ENCODE data around the gene THSD7A. TPM values are rescaled to one million over a fixed set of nuclear protein-coding genes. Genes with fewer than 3 reads are reported as not detected.

THSD7A gene
- total and polyA plus RNA-seq, 9 of the 15 experiments (the other 6 are each of a cell fraction or from before 2014, with no cell fraction given) = 0.01 to 0.02 TPM; not detected in 7

DNA sequence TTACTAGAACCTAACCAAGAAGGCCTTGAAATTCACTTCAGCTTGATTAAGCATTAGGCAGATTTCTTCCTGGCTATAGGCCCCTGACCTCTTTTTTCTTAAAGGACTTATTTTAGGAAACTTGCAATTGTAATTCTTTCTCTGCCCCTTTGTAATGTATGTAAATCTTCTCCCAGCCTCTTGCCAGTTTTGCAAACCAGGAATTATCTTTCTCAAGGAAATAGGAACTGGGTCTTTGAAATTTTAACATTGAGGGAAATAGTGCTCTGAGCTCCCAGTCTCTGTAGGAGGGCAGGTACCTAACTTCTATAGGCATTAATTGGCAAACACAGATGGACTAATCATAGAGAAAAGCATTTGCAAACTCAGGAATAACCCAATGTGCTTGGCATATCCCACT is 342.7 kb downstream of the THSD7A start:
- ChIA-PET POLR2A (no interaction called here), CTCF (ENCODE audit: low intra/inter-chr PET ratio) (no interaction called here)
- H3K27me3 ChIP-seq (ENCODE audit: control insufficient read depth in 2 of 2, insufficient read depth in 2 of 2, low read length in 2 of 2) = no peaks in the 10 kb centered on the region
- H3K9ac ChIP-seq (ENCODE audit: insufficient read depth in 1 of 2, low read depth in 2 of 2, low read length in 2 of 2) = no peak overlapping the region
- H2AFZ ChIP-seq (ENCODE audit: low read depth, low read length) = no peak overlapping the region
- no peak overlapping the region for H3K27ac ChIP-seq (ENCODE audit: extremely low read depth, low read depth, low read length)
- H3K9me3 ChIP-seq (replicated peaks; ENCODE audit: control insufficient read depth, insufficient read depth, low read depth, low read length) = peaks cover 1% of the 10 kb centered on the region; the same call in 1 of the 2 replicates
- no peaks in the 10 kb centered on the region for H3K36me3 ChIP-seq (ENCODE audit: control insufficient read depth, insufficient read depth, low read length)
- FAIRE-seq = no peak
- no peak overlapping the region for H3K4me2 ChIP-seq (ENCODE audit: insufficient read depth, low read length)
- in situ Hi-C loops (cut with MboI) = no loop called here
- H4K20me1 ChIP-seq (replicated peaks; ENCODE audit: control insufficient read depth, insufficient read depth, low read length) = no peaks in the 10 kb centered on the region
- no peak for TF ChIP-seq ZNF507 (tag; conservative IDR thresholded peaks at IDR 0.05)
- TF ChIP-seq HLTF (IDR thresholded peaks at IDR 0.05) = no peak
- TF ChIP-seq, protein P1, sequence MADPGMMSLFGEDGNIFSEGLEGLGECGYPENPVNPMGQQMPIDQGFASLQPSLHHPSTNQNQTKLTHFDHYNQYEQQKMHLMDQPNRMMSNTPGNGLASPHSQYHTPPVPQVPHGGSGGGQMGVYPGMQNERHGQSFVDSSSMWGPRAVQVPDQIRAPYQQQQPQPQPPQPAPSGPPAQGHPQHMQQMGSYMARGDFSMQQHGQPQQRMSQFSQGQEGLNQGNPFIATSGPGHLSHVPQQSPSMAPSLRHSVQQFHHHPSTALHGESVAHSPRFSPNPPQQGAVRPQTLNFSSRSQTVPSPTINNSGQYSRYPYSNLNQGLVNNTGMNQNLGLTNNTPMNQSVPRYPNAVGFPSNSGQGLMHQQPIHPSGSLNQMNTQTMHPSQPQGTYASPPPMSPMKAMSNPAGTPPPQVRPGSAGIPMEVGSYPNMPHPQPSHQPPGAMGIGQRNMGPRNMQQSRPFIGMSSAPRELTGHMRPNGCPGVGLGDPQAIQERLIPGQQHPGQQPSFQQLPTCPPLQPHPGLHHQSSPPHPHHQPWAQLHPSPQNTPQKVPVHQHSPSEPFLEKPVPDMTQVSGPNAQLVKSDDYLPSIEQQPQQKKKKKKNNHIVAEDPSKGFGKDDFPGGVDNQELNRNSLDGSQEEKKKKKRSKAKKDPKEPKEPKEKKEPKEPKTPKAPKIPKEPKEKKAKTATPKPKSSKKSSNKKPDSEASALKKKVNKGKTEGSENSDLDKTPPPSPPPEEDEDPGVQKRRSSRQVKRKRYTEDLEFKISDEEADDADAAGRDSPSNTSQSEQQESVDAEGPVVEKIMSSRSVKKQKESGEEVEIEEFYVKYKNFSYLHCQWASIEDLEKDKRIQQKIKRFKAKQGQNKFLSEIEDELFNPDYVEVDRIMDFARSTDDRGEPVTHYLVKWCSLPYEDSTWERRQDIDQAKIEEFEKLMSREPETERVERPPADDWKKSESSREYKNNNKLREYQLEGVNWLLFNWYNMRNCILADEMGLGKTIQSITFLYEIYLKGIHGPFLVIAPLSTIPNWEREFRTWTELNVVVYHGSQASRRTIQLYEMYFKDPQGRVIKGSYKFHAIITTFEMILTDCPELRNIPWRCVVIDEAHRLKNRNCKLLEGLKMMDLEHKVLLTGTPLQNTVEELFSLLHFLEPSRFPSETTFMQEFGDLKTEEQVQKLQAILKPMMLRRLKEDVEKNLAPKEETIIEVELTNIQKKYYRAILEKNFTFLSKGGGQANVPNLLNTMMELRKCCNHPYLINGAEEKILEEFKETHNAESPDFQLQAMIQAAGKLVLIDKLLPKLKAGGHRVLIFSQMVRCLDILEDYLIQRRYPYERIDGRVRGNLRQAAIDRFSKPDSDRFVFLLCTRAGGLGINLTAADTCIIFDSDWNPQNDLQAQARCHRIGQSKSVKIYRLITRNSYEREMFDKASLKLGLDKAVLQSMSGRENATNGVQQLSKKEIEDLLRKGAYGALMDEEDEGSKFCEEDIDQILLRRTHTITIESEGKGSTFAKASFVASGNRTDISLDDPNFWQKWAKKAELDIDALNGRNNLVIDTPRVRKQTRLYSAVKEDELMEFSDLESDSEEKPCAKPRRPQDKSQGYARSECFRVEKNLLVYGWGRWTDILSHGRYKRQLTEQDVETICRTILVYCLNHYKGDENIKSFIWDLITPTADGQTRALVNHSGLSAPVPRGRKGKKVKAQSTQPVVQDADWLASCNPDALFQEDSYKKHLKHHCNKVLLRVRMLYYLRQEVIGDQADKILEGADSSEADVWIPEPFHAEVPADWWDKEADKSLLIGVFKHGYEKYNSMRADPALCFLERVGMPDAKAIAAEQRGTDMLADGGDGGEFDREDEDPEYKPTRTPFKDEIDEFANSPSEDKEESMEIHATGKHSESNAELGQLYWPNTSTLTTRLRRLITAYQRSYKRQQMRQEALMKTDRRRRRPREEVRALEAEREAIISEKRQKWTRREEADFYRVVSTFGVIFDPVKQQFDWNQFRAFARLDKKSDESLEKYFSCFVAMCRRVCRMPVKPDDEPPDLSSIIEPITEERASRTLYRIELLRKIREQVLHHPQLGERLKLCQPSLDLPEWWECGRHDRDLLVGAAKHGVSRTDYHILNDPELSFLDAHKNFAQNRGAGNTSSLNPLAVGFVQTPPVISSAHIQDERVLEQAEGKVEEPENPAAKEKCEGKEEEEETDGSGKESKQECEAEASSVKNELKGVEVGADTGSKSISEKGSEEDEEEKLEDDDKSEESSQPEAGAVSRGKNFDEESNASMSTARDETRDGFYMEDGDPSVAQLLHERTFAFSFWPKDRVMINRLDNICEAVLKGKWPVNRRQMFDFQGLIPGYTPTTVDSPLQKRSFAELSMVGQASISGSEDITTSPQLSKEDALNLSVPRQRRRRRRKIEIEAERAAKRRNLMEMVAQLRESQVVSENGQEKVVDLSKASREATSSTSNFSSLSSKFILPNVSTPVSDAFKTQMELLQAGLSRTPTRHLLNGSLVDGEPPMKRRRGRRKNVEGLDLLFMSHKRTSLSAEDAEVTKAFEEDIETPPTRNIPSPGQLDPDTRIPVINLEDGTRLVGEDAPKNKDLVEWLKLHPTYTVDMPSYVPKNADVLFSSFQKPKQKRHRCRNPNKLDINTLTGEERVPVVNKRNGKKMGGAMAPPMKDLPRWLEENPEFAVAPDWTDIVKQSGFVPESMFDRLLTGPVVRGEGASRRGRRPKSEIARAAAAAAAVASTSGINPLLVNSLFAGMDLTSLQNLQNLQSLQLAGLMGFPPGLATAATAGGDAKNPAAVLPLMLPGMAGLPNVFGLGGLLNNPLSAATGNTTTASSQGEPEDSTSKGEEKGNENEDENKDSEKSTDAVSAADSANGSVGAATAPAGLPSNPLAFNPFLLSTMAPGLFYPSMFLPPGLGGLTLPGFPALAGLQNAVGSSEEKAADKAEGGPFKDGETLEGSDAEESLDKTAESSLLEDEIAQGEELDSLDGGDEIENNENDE (IDR thresholded peaks at IDR 0.05; ENCODE audit: low read depth, low read length) = no peak
- TF ChIP-seq, protein P2, sequence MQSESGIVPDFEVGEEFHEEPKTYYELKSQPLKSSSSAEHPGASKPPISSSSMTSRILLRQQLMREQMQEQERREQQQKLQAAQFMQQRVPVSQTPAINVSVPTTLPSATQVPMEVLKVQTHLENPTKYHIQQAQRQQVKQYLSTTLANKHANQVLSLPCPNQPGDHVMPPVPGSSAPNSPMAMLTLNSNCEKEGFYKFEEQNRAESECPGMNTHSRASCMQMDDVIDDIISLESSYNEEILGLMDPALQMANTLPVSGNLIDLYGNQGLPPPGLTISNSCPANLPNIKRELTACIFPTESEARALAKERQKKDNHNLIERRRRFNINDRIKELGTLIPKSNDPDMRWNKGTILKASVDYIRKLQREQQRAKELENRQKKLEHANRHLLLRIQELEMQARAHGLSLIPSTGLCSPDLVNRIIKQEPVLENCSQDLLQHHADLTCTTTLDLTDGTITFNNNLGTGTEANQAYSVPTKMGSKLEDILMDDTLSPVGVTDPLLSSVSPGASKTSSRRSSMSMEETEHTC (IDR thresholded peaks at IDR 0.05) = no peak
- no peak for TF ChIP-seq FOXA3 (CRISPR knock-in tag; conservative IDR thresholded peaks at IDR 0.05 in 1 of 2, IDR thresholded peaks at IDR 0.05 in 1 of 2)
- TF ChIP-seq HNRNPL (IDR thresholded peaks at IDR 0.05; ENCODE audit: low read depth, low read length) = no peak
- no peak overlapping the region for H3K4me3 ChIP-seq
- intact Hi-C loops (cut with micrococcal nuclease) = no loop called here
- no peak for DNase-seq (ENCODE audit: extremely low read depth in 1 of 4, low spot score in 3 of 4)
- ATAC-seq = no peak
- no peaks in the 10 kb centered on the region for H3K79me2 ChIP-seq (ENCODE audit: control insufficient read depth, insufficient read depth, low read length)
- H3K4me1 ChIP-seq (replicated peaks in 1 of 2; ENCODE audit: control insufficient read depth in 2 of 2, insufficient read depth in 2 of 2, low read length in 2 of 2) = no peaks in the 10 kb centered on the region
- BruUV-seq (replicated peaks) = no TSS peak
- no peaks in the 10 kb centered on the region for H3K9me1 ChIP-seq (ENCODE audit: control insufficient read depth, insufficient read depth, low read length)
